HEK293 (cell line): ENCODE results near the gene HDC.

ENCODE experiments used
- CTCF ChIA-PET: fragments of 350-600 bp; formaldehyde crosslinking; extraction: SDS; loops from one replicate; lab custom pipeline; 2021; ENCODE audit warnings: antibody characterized with exemption; lab: Yijun Ruan, JAX
- POLR2A ChIA-PET: fragments of 300-600 bp; formaldehyde crosslinking; extraction: SDS; loops from one replicate; lab custom pipeline; 2020; ENCODE audit warnings: antibody characterized with exemption, inconsistent platforms; lab: Yijun Ruan, JAX
- H3K27ac ChIP-seq: fragments of 200-500 bp; sonication (Bioruptor generic); 2 replicates; pipeline ENCODE4 v1.5.1; 2014; ENCODE audit warnings: low read depth, low read length, control low read depth, inconsistent platforms; ENCODE audit errors: extremely low read depth
- H3K36me3 ChIP-seq, 2 experiments: fragments of 200-500 bp in 1 of 2; sonication (Bioruptor generic) in 1 of 2; 1 replicate in 1 of 2; 2 replicates in 1 of 2; pipeline ENCODE4 v1.5.1; 2014 to 2017; ENCODE audit warnings: inconsistent platforms in 2 of 2, low read length in 2 of 2; ENCODE audit not compliant: control insufficient read depth in 2 of 2, insufficient read depth in 1 of 2
- H3K4me1 ChIP-seq: fragments of 200-500 bp; sonication (Bioruptor generic); 2 replicates; pipeline ENCODE4 v1.5.1; 2014; ENCODE audit warnings: mild to moderate bottlenecking, low read length, inconsistent platforms; ENCODE audit not compliant: control insufficient read depth, insufficient read depth
- H3K4me3 ChIP-seq: 2 replicates; pipeline ENCODE4 v1.5.1; 2011; ENCODE audit warnings: low read depth, mild to moderate bottlenecking, control low read depth, low read length, moderate library complexity
- H3K9me3 ChIP-seq: fragments of 200-500 bp; sonication (Bioruptor generic); 2 replicates; pipeline ENCODE4 v1.5.1; 2014; ENCODE audit warnings: low read depth, low read length, inconsistent platforms; ENCODE audit not compliant: control insufficient read depth, insufficient read depth
- ELK4 ChIP-seq: IDR thresholded peaks from 2 replicates; pipeline ENCODE4 v1.6.1; 2011; ENCODE audit warnings: mild to moderate bottlenecking, low read depth, low read length, borderline replicate concordance
- GLIS2 ChIP-seq: fragments of 450-650 bp; formaldehyde crosslinking; IDR thresholded peaks from 2 replicates; pipeline ENCODE4 v1.5.1; 2016; ENCODE audit warnings: missing biosample characterization, missing genetic modification characterization
- KLF7 ChIP-seq: fragments of 450-650 bp; formaldehyde crosslinking; IDR thresholded peaks from 2 replicates; pipeline ENCODE4 v1.5.1; 2016; ENCODE audit warnings: missing biosample characterization, missing genetic modification characterization, borderline replicate concordance
- KLF8 ChIP-seq: fragments of 450-650 bp; formaldehyde crosslinking; IDR thresholded peaks from 2 replicates; pipeline ENCODE4 v1.5.1; 2016; ENCODE audit warnings: missing biosample characterization, missing genetic modification characterization
- MZF1 ChIP-seq: fragments of 450-650 bp; formaldehyde crosslinking; IDR thresholded peaks from 2 replicates; pipeline ENCODE4 v1.5.1; 2017; ENCODE audit warnings: missing biosample characterization, missing genetic modification characterization, borderline replicate concordance
- OSR2 ChIP-seq: fragments of 450-650 bp; formaldehyde crosslinking; IDR thresholded peaks from 2 replicates; pipeline ENCODE4 v1.5.1; 2016; ENCODE audit warnings: missing biosample characterization, missing genetic modification characterization
- ZBTB17 ChIP-seq: fragments of 450-650 bp; formaldehyde crosslinking; IDR thresholded peaks from 2 replicates; pipeline ENCODE4 v1.5.1; 2016; ENCODE audit warnings: missing biosample characterization, missing genetic modification characterization
- ZBTB48 ChIP-seq: fragments of 450-650 bp; formaldehyde crosslinking; IDR thresholded peaks from 2 replicates; pipeline ENCODE4 v1.5.1; 2016; ENCODE audit warnings: missing biosample characterization, missing genetic modification characterization
- ZNF175 ChIP-seq: fragments of 450-650 bp; formaldehyde crosslinking; IDR thresholded peaks from 2 replicates; pipeline ENCODE4 v1.5.1; 2016; ENCODE audit warnings: missing biosample characterization, missing genetic modification characterization
- ZNF19 ChIP-seq: fragments of 450-650 bp; formaldehyde crosslinking; IDR thresholded peaks from 2 replicates; pipeline ENCODE4; 2016; ENCODE audit warnings: missing biosample characterization, missing genetic modification characterization, low read depth
- ZNF311 ChIP-seq: fragments of 450-650 bp; formaldehyde crosslinking; IDR thresholded peaks from 2 replicates; pipeline ENCODE4 v1.5.1; 2017; ENCODE audit warnings: missing biosample characterization, missing genetic modification characterization, borderline replicate concordance
- ZNF488 ChIP-seq: fragments of 450-650 bp; formaldehyde crosslinking; IDR thresholded peaks from 2 replicates; pipeline ENCODE4 v1.5.1; 2016; ENCODE audit warnings: missing biosample characterization, missing genetic modification characterization
- ZNF514 ChIP-seq: fragments of 450-650 bp; formaldehyde crosslinking; IDR thresholded peaks from 2 replicates; pipeline ENCODE4 v1.5.1; 2016; ENCODE audit warnings: missing biosample characterization, missing genetic modification characterization
- ZNF626 ChIP-seq: fragments of 450-650 bp; sonication (Bioruptor Pico); formaldehyde crosslinking; IDR thresholded peaks from 2 replicates; pipeline ENCODE4 v1.5.1; 2018; ENCODE audit warnings: missing biosample characterization, missing genetic modification characterization, inconsistent platforms
- ZNF645 ChIP-seq: fragments of 450-650 bp; formaldehyde crosslinking; IDR thresholded peaks from 2 replicates; pipeline ENCODE4; 2016; ENCODE audit warnings: missing biosample characterization, missing genetic modification characterization
- ZNF660 ChIP-seq: fragments of 450-650 bp; IDR thresholded peaks from 2 replicates; pipeline ENCODE4 v1.5.1; 2018; ENCODE audit warnings: missing biosample characterization, mild to moderate bottlenecking, missing genetic modification characterization
- ZNF791 ChIP-seq: fragments of 450-650 bp; formaldehyde crosslinking; IDR thresholded peaks from 2 replicates; pipeline ENCODE4 v1.5.1; 2016; ENCODE audit warnings: missing biosample characterization, missing genetic modification characterization
- ZNF837 ChIP-seq: fragments of 450-650 bp; formaldehyde crosslinking; IDR thresholded peaks from 2 replicates; pipeline ENCODE4 v1.5.1; 2016; ENCODE audit warnings: missing biosample characterization, missing genetic modification characterization
- TF ChIP-seq, protein P1 (sequence below): fragments of 450-650 bp; formaldehyde crosslinking; IDR thresholded peaks from 2 replicates; pipeline ENCODE4 v1.5.1; 2016; ENCODE audit warnings: missing biosample characterization, missing genetic modification characterization, borderline replicate concordance
- TF ChIP-seq, protein P2 (sequence below): fragments of 450-650 bp; formaldehyde crosslinking; IDR thresholded peaks from 2 replicates; pipeline ENCODE4 v1.5.1; 2016; ENCODE audit warnings: missing biosample characterization, missing genetic modification characterization
- TF ChIP-seq, protein P3 (sequence below): fragments of 450-650 bp; formaldehyde crosslinking; IDR thresholded peaks from 2 replicates; pipeline ENCODE4 v1.5.1; 2016; ENCODE audit warnings: missing biosample characterization, missing genetic modification characterization

HDC gene

DNA sequence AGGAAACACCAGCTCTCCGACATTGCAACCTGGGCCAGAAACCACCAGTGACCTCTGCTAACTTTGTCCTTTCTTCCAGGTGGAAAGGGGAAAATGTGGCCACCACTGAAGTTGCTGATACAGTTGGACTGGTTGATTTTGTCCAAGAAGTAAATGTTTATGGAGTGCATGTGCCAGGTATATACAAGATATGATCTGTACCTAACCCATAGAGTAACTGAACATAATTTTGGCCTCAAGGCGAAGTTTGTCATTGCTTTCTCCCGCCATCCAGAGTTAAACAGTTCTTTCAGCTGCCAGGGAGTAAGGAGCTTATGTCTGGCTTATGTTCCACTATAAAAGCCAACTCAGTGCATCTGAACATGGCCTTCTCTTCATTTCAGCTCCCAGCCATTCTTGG lies 36.7 kb downstream of the HDC start (continued):
- TF ChIP-seq ZNF645 (no peak), ZNF837 (no peak), ZNF175 (tag by site-specific recombination) (no peak), ZNF488 (no peak), ZNF514 (tag by site-specific recombination) (no peak), OSR2 (tag by site-specific recombination) (no peak), MZF1 (tag by site-specific recombination) (no peak), ZNF791 (tag by site-specific recombination) (no peak)

- ChIA-PET CTCF (no interaction called here), POLR2A (no interaction called here)
- Histone ChIP-seq H3K9me3 (no peaks in the 10 kb centered on the region), H3K4me1 (no peaks in the 10 kb centered on the region), H3K36me3 (peaks cover 0 to 8% of the 10 kb centered on the region in 2 experiments; a peak in 1 of 3 replicates), H3K27ac (no peak overlapping the region), H3K4me3 (no peak overlapping the region)
- no peak for TF ChIP-seq ZBTB48 (tag by site-specific recombination)
- TF ChIP-seq ZNF626, result no peak
- no peak for TF ChIP-seq ZNF311 (tag by site-specific recombination)
- TF ChIP-seq, protein P1, sequence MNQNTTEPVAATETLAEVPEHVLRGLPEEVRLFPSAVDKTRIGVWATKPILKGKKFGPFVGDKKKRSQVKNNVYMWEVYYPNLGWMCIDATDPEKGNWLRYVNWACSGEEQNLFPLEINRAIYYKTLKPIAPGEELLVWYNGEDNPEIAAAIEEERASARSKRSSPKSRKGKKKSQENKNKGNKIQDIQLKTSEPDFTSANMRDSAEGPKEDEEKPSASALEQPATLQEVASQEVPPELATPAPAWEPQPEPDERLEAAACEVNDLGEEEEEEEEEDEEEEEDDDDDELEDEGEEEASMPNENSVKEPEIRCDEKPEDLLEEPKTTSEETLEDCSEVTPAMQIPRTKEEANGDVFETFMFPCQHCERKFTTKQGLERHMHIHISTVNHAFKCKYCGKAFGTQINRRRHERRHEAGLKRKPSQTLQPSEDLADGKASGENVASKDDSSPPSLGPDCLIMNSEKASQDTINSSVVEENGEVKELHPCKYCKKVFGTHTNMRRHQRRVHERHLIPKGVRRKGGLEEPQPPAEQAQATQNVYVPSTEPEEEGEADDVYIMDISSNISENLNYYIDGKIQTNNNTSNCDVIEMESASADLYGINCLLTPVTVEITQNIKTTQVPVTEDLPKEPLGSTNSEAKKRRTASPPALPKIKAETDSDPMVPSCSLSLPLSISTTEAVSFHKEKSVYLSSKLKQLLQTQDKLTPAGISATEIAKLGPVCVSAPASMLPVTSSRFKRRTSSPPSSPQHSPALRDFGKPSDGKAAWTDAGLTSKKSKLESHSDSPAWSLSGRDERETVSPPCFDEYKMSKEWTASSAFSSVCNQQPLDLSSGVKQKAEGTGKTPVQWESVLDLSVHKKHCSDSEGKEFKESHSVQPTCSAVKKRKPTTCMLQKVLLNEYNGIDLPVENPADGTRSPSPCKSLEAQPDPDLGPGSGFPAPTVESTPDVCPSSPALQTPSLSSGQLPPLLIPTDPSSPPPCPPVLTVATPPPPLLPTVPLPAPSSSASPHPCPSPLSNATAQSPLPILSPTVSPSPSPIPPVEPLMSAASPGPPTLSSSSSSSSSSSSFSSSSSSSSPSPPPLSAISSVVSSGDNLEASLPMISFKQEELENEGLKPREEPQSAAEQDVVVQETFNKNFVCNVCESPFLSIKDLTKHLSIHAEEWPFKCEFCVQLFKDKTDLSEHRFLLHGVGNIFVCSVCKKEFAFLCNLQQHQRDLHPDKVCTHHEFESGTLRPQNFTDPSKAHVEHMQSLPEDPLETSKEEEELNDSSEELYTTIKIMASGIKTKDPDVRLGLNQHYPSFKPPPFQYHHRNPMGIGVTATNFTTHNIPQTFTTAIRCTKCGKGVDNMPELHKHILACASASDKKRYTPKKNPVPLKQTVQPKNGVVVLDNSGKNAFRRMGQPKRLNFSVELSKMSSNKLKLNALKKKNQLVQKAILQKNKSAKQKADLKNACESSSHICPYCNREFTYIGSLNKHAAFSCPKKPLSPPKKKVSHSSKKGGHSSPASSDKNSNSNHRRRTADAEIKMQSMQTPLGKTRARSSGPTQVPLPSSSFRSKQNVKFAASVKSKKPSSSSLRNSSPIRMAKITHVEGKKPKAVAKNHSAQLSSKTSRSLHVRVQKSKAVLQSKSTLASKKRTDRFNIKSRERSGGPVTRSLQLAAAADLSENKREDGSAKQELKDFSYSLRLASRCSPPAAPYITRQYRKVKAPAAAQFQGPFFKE, result no peak
- no peak for TF ChIP-seq ZNF660
- TF ChIP-seq ZNF791 (tag by site-specific recombination), result no peak
- no peak for TF ChIP-seq KLF8 (tag by site-specific recombination)
- TF ChIP-seq OSR2 (tag by site-specific recombination), result no peak
- TF ChIP-seq ZNF19 (tag by site-specific recombination), result no peak
- no peak for TF ChIP-seq GLIS2 (tag by site-specific recombination)
- TF ChIP-seq, protein P2, sequence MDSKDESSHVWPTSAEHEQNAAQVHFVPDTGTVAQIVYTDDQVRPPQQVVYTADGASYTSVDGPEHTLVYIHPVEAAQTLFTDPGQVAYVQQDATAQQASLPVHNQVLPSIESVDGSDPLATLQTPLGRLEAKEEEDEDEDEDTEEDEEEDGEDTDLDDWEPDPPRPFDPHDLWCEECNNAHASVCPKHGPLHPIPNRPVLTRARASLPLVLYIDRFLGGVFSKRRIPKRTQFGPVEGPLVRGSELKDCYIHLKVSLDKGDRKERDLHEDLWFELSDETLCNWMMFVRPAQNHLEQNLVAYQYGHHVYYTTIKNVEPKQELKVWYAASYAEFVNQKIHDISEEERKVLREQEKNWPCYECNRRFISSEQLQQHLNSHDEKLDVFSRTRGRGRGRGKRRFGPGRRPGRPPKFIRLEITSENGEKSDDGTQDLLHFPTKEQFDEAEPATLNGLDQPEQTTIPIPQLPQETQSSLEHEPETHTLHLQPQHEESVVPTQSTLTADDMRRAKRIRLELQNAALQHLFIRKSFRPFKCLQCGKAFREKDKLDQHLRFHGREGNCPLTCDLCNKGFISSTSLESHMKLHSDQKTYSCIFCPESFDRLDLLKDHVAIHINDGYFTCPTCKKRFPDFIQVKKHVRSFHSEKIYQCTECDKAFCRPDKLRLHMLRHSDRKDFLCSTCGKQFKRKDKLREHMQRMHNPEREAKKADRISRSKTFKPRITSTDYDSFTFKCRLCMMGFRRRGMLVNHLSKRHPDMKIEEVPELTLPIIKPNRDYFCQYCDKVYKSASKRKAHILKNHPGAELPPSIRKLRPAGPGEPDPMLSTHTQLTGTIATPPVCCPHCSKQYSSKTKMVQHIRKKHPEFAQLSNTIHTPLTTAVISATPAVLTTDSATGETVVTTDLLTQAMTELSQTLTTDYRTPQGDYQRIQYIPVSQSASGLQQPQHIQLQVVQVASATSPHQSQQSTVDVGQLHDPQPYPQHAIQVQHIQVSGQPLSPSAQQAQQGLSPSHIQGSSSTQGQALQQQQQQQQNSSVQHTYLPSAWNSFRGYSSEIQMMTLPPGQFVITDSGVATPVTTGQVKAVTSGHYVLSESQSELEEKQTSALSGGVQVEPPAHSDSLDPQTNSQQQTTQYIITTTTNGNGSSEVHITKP (tag by site-specific recombination), result no peak
- no peak for TF ChIP-seq MZF1 (tag by site-specific recombination)
- TF ChIP-seq, protein P3, sequence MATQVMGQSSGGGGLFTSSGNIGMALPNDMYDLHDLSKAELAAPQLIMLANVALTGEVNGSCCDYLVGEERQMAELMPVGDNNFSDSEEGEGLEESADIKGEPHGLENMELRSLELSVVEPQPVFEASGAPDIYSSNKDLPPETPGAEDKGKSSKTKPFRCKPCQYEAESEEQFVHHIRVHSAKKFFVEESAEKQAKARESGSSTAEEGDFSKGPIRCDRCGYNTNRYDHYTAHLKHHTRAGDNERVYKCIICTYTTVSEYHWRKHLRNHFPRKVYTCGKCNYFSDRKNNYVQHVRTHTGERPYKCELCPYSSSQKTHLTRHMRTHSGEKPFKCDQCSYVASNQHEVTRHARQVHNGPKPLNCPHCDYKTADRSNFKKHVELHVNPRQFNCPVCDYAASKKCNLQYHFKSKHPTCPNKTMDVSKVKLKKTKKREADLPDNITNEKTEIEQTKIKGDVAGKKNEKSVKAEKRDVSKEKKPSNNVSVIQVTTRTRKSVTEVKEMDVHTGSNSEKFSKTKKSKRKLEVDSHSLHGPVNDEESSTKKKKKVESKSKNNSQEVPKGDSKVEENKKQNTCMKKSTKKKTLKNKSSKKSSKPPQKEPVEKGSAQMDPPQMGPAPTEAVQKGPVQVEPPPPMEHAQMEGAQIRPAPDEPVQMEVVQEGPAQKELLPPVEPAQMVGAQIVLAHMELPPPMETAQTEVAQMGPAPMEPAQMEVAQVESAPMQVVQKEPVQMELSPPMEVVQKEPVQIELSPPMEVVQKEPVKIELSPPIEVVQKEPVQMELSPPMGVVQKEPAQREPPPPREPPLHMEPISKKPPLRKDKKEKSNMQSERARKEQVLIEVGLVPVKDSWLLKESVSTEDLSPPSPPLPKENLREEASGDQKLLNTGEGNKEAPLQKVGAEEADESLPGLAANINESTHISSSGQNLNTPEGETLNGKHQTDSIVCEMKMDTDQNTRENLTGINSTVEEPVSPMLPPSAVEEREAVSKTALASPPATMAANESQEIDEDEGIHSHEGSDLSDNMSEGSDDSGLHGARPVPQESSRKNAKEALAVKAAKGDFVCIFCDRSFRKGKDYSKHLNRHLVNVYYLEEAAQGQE (tag by site-specific recombination), result no peak
- no peak for TF ChIP-seq KLF7 (tag by site-specific recombination)
- TF ChIP-seq ZBTB17 (tag by site-specific recombination), result no peak
- TF ChIP-seq ELK4, result no peak
These were observed 38.5 kb downstream of the HDC start for GRCh38 chr15:50227076-50227475.
